GM18505 (cell line): ENCODE results near the gene YWHAB.
A peak's percentile ranks its signal among the peaks of the same experiment; 100 is the strongest.

ENCODE experiments used
- ATAC-seq: cut with Tn5 transposase; IDR thresholded peaks from one replicate; pipeline ENCODE4 v1.9.1; 2021; ENCODE audit not compliant: unreplicated experiment
- POLR2A ChIP-seq: IDR thresholded peaks from 4 replicates; pipeline ENCODE4 v1.6.1; 2011; ENCODE audit warnings: borderline replicate concordance; ENCODE audit not compliant: insufficient read depth, insufficient read length; ENCODE audit errors: extremely low read depth

Gene YWHAB

DNA sequence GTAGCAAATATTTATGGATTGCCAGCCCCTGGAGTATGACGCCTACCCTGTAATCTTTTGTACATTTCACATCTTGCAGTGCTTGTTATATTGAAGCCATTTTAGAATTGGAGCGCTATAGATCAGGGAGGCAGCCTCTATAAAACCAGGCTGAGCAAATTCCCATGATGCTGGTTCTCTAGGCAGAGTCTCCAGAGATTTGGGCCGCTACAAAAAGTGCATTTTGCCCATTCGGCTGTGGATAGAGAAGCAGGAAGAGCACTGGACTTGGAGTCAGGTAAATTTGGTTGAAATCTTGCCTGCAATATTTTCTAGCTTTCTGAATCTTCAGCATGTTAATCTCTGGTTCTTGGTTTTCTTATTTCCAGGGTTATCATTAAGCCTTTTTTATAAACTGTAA is 2.0 kb downstream of the YWHAB start:
- no peak for ATAC-seq
- TF ChIP-seq POLR2A, result no peak

DNA sequence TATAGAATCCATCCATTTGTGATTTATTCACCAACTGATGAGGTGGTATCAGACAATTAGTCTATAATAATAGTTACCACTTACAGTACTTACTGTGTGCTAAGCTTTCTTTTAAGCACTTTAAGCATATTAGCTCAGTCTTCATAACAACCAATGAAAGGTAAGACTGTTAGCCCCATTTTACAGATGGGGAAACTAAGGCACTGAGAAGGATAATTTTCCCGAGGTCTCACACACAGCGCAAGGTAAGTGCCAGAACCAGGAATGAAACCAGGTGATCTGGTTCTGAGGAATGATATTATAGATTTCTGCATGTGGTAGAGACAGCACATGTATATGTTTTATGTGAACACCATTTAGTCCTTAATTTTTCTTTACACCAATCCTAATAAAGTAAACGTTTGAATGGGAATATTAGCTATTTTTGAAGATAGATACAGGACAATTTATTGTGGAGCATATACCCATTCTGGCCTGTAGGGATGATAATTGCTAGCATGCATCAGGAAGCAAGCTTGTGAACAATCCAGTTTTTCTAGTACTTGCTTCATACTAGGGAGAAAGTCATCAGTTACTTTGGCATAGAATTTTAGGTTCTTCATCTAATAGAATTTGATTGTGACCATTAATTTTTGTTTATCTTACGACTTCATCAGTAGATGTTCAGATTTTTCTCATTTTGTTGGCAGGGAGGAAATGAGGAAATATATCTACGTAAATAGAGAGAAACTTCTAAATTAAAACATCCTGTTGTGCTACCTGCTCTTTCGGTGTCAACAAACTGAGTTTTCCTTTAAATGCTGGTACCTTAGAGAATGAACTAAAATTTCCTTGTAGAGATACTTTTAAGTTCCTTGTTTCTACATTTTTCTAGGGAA is 3.0 kb downstream of the YWHAB start:
- no peak for TF ChIP-seq POLR2A
- no peak for ATAC-seq

DNA sequence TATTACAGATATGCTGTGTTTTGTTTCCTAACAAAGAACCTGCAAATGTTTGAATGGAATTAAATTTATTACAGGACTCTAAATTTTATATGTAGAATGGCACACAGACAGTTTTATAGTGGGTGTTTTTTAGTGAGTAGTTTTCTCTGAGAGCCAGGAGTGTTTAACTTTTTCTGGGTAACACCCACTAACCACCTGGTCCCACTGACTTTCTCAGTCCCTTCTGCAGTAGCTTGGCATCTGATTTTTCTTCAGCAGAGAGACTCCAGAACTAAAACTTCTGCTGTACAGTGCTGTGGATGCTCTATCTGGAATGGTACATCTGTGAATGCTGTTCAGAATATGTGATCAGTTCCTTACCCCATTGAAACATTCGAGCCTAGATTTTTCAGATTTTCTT is 6.3 kb downstream of the YWHAB start:
- TF ChIP-seq POLR2A, result no peak
- ATAC-seq, result no peak

DNA sequence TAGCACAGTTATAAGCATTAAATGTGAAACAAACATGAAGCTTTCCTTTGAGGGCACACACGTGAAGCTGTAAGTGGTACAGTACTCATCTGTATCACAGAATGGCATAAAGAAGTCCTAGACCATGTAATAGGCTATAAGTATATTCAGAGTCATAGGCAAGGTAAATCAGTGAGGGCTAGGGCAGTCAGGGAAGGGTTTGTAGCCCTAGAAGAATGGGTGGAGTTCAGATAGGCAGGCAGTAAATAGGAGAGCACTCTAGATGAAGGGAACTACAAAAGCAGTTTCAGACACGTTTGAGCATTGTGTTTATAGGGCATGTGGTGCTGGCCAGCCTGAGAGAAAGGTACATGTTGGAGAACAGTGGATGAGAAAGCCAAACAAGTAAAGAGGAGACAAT is 9.5 kb downstream of the YWHAB start:
- TF ChIP-seq POLR2A, result no peak
- ATAC-seq, result no peak

DNA sequence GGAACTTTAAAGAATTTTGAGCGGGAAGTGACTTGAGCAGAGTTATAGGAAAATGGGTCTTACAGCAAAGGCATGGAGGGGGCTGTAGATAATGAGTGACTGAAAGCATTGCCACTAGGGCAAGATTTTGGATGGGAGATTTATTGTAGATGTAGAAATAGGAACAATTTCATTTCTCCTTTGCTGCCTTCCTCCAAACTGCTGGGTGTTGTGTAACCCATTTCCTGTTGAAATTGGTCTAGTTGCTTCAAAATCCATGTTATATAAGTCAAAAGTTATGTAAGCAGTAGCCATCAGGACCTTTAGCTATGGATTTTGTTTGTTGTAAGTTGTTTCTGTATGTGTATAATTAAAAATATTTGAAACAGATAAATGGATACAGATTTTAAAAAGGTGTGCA is 11.1 kb downstream of the YWHAB start:
- no peak for ATAC-seq
- TF ChIP-seq POLR2A, result no peak

DNA sequence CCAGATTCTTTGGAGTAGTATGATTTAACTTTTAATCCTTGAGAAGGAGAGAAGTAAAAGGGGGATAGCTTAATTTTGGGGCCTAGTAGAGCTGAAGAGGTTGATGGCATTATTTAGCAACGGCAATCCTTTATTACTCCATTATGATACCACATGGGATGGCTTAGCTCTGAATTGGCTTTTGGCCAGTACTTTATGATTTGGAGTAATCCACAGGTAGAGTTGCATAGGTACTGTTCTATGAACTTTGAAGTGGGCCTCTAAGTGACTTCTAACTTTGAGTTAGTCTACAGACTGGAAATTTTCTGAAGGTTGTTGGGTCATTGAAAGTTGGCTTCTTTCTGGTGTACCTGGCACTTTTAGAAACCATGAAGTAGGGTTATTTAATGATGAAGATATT is 11.6 kb downstream of the YWHAB start:
- no peak for ATAC-seq
- no peak for TF ChIP-seq POLR2A

DNA sequence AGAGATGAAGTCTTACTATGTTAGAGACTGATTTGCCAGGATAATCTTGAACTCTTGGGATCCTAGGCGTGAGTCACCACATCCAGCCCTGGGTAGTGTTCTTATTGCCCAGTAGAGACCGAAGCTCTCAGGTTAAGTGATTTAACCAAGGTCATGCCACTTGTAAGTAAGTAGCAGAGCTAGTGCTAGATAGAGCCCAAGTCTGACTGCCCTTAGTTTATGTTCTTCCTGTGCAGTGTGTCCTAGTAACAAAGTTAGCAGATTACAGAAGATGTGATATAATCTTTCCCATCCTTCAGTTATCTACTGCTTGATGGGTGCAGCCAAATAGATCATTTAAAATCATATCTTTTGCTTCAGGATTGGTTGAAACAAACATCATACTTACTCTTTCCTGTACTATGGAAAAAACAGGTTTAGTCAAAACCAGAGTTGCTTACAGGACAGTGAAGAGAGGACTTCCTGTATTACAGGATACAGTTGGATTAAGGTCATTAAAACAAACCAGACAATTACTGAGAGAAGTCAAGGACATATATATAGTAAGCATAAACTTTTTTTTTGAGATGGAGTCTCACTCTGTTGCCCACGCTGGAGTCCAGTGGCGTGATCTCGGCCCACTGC is 14.8 kb downstream of the YWHAB start:
- TF ChIP-seq POLR2A, result no peak
- no peak for ATAC-seq

DNA sequence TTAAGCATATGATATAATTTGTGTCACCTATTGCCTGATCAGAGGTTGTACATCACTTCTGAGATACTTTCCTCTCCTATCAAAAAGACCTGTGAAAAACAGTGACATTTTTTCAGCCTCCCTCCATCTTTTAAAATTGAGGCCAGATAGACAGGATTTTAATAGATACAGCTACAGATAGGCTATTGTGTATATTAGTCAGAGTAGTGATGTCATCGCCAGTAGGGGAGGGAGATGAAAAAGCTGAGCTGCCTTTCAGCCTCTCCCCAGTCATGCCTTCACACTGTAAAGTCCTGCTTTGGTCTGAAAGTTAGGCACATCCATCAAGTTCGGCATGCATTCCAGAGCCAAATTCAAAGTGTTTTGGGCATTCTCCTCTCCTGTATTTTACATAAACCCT is 16.5 kb downstream of the YWHAB start:
- ATAC-seq, result no peak
- no peak for TF ChIP-seq POLR2A

DNA sequence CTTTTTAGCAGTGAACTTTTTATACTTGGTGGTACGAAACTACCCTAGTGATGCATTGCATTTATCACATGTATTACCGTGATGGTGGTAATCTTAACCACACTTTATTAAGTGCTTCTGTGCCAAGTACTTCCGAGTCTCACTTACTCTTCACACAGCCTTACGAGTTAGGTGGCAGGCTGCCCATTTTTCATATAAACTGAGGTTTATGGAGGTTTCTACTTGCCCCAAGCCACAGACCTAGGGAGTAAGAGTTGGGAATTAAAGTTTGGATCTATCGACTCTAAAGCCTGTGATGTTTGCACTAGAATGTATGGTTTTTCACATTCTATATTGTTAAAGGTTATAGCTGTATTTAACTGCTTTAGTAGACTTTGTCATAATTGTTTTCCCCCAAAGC is 18.9 kb downstream of the YWHAB start:
- ATAC-seq, result no peak
- no peak for TF ChIP-seq POLR2A

DNA sequence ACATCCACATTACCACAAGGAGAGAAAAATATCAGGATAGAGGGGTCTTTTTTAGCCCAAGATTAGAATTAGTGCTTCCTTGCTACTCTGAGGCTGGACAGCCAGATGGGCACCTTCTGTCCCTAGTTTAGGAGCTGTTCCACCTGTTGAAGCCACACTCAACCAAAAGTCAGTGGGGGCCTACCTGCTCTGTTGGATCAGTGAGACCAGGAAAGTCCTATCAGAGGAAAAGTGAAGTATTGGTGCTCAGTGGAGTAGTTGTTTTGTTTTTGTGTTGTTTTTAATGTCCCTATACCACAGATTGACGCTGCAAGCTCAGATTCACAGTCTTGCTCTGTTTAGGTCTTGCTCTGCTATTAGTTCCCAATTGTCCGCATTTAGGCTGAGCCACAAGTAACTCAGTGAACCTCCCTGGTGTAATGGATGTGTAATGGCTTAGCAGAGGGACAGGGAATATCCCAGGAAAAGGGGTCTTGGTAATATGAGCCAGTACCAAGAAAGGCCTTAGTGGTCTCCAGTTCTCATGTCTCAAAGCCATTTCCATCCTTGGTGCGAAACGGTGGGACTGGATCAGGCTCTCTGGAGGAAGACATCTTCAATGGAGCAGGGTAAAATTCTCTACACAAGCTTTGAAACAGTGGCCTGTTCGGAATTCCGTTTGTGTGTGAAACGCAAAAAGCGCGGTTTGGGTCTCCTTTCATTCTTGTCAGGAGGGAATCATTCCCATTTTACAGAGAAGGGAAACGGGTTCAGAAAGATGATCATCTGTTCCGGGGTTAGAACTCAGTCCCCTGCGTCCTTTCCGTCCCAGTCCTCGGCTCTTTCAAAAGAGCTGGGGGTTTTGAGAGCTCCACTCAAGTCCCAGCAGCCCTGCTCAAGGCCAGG is 23.7 kb downstream of the YWHAB start:
- ATAC-seq, result peak; percentile 7
- no peak for TF ChIP-seq POLR2A

DNA sequence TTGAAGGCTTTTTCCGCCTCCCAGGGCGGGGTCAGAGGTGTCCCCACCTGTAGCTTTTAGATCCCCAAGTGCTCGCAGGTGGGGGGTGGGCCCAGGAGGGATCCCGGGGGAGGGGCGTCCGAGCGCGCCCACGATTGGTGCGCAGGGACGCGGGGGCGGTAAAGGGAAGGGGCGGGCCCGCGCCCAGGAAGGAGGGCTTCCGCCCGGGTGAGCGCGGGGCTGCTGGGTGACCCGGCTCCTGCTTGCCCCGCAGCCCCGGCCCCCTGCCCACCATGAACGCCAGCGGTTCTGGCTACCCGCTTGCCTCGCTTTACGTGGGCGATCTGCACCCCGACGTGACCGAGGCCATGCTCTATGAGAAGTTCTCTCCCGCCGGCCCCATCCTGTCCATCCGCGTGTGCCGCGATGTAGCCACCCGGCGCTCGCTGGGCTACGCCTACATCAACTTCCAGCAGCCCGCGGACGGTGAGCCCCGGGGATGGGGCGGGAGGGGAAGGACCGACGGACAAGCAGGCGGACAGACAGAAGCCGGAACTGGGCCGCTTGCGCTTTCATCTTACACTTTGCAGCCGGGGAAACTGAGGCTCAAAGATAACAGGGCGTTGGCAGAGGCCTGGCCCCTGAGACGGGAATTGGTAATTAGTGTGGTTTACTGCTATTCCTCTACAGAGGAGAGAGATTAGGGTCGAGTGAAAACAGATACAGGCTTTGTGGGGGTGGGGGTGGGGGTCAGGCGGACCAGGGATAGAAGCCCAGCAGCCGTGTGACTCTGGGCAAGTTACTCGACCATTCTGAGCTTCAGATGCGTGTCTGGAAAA is 24.6 kb downstream of the YWHAB start, which contains the start of gene PABPC1L:
Gene PABPC1L, plus strand, starts transcription at position 189 of the 818 bp plus-strand sequence. Its CDS starts 84 bp downstream, at position 273.
- TF ChIP-seq POLR2A, result peak; percentile 76
- ATAC-seq, result peak; percentile 85

DNA sequence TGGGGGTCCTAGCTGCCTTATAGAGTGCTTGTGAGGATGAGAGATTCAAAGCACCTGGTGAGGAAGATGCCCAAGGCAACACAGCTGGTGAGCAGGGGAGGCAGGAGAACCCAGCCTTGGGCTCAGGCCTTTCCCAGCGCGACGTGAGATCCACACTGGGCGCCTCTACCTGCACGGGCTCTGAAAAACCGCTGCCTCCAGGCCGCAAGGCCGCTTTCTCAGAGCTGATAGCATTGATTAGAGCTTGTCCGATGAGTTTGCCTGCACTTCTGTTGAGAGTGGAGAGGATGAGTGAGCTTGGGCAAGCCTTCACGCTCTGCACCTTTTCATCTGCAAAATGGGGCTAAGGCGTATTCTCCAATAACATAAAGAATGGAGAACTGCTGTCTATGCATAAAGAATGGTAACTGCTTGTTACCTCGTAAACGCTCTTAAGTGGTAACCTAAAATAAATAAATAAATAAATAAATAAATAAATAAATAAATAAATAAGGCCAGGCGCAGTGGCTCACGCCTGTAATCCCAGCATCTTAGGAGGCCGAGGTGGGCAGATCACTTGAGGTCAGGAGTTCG is 25.3 kb downstream of the YWHAB start:
- no peak for ATAC-seq

More for the DNA sequence above, 25.3 kb downstream of the YWHAB start:
- no peak for TF ChIP-seq POLR2A
